Esophagus muscularis mucosa (tissue), 4 donors: ENCODE data around the gene TMEM271.

Experiments used
- CTCF ChIP-seq, 3 experiments: fragments of 200-600 bp in 2 of 3; fragments of 450-650 bp in 1 of 3; sonication (generic) in 2 of 3; IDR thresholded peaks; one replicate each; pipeline ENCODE4 v1.5.1; 2017 to 2019; ENCODE audit warnings: antibody characterized with exemption in 3 of 3, mild to moderate bottlenecking in 2 of 3, moderate library complexity in 1 of 3
- EP300 ChIP-seq: sonication (generic); formaldehyde crosslinking; IDR thresholded peaks from one replicate; pipeline ENCODE4 v1.6.1; 2017; ENCODE audit warnings: antibody characterized with exemption
- POLR2A ChIP-seq: fragments of 450-650 bp; IDR thresholded peaks from one replicate; pipeline ENCODE4 v1.6.1; 2017; ENCODE audit warnings: antibody characterized with exemption, moderate library complexity, mild to moderate bottlenecking, low read depth

GRCh38 chr4:590313-590841 is 14.3 kb upstream of the TMEM271 start:
- TF ChIP-seq CTCF (IDR thresholded peaks at IDR 0.05) (no peak), POLR2A (no peak), EP300 (no peak)
